Gastroesophageal sphincter (tissue), 3 donors: ENCODE results near the gene NUP62.

ENCODE experiments used
- EP300 ChIP-seq: sonication (generic); formaldehyde crosslinking; IDR thresholded peaks from one replicate; pipeline ENCODE4 v1.6.1; 2017; ENCODE audit warnings: antibody characterized with exemption, mild to moderate bottlenecking
- POLR2A ChIP-seq, 2 donors: fragments of 450-650 bp; IDR thresholded peaks; one replicate each; pipeline ENCODE4 v1.6.1; 2017; ENCODE audit warnings: antibody characterized with exemption in 2 of 2, mild to moderate bottlenecking in 2 of 2, moderate library complexity in 1 of 2
- TF ChIP-seq, protein P1 (sequence below), 4 experiments: fragments of 200-600 bp in 2 of 4; fragments of 450-650 bp in 2 of 4; sonication (generic) in 1 of 4; IDR thresholded peaks; one replicate each; pipeline ENCODE4 v1.5.1; 2017 to 2019; ENCODE audit warnings: antibody characterized with exemption in 4 of 4, mild to moderate bottlenecking in 2 of 4, moderate library complexity in 2 of 4

DNA sequence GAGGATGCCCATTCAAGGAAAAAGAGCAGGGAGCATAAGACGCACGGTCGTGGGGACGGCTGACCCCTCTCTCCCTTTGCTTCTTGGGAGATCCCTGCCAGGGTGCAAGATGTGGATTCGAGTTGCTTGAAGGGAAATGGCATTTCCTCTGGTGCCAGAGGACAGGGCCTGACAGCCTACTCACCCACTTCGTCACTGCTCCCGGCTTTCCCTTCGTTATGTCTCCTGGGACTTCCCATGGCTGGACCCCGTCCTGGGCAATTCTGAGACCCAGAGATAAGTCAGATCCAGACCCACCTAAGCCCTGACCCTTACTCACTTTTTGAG is 50.6 kb downstream of the NUP62 start:
- TF ChIP-seq, protein P1, sequence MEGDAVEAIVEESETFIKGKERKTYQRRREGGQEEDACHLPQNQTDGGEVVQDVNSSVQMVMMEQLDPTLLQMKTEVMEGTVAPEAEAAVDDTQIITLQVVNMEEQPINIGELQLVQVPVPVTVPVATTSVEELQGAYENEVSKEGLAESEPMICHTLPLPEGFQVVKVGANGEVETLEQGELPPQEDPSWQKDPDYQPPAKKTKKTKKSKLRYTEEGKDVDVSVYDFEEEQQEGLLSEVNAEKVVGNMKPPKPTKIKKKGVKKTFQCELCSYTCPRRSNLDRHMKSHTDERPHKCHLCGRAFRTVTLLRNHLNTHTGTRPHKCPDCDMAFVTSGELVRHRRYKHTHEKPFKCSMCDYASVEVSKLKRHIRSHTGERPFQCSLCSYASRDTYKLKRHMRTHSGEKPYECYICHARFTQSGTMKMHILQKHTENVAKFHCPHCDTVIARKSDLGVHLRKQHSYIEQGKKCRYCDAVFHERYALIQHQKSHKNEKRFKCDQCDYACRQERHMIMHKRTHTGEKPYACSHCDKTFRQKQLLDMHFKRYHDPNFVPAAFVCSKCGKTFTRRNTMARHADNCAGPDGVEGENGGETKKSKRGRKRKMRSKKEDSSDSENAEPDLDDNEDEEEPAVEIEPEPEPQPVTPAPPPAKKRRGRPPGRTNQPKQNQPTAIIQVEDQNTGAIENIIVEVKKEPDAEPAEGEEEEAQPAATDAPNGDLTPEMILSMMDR (IDR thresholded peaks at IDR 0.05) = no peak
- no peak for TF ChIP-seq POLR2A (IDR thresholded peaks at IDR 0.05)
- no peak for TF ChIP-seq EP300
